ENCODE measurements around the gene TYW1B.
"Not testable (repeated sequence)": the region's sequence is repeated elsewhere in the genome, so short reads cannot be mapped to it uniquely, and the experiment has no call there.

Gene TYW1B

GRCh38 chr7:72690177-72690576 lies 137.8 kb downstream of the TYW1B start:
- DNase-seq = not testable (repeated sequence)

DNA sequence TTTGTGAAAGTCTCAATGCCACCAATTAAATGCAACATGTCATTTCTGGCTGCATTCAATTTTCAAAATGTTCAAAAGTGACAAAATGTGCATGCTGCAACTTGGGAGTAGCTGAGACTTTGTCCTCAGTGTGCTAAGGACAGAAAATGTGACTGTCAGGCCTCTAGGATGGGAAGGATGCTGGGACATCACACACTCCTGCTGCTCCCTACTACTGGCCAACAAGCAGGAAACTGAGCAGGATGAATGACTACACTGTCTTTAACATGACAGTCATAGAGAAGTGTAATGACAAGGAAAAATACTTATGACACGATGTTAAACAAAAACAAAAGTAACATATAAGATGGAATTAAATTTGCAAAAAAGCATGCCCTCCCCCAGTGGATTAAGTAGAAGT lies 138.7 kb downstream of the TYW1B start:
- not testable (repeated sequence) for DNase-seq

DNA sequence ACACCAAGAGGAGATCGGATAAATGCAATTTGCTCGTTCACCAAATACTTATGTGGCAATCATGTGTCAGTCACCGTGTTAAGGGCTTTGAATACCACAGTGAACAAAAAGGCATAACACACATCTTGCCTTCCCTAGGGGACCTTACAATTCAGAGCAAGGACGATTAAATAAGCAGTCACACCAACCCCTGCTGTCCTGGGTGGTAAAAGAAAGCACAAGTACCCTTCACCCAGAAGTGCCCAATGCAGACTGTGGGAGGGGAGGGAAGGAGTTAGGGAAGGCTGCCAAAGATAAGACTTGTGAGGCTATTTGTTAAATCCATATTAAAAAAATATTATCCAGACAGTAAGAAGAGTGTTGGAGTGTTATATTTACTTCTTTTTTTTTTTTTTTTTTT lies 146.8 kb downstream of the TYW1B start:
- DNase-seq = not testable (repeated sequence)

DNA sequence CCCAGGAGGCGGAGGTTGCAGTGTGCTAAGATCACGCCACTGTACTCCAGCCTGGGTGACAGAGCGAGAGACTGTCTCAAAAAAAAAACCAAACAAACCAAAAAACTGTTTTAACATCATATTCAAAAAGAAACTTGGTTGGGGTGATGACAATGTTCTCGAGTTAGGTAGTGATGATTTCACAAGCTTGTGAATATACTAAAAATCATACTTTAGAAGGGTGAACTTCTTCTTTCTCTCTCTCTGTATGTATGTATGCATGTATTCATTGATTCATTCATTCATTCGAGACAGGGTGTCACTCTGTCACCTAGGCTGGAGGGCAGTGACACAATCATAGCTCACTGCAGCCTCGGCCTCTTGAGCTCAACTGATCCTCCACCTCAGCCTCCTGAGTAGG lies 151.1 kb downstream of the TYW1B start:
- DNase-seq = not testable (repeated sequence)

DNA sequence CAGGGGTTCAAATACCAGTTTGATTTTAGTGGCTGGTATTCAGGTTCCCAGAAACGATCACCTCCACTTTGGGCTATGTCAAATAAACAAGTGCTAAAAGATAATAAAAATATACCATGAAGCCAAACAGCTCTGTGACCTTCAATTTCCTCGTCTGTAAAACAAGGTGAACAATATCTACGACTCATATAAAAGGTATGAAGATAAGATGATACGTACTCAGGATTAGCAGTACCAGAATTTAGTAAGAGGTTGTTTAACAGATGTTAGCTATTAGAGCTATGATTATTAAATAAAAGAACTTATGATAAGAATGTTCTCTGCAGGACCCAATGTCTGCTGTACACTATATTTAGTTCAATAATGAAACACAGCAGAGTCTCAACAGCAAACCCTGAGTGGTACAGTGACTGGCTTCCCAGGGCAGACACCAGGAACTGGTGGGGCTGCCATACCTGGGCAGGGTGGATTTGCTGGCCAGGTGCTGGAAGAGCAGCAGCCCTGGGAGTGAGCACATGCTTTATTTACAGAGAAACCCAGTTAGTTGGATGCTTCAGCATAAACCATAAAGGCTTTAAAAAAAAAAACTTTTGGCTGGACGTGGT lies 151.8 kb downstream of the TYW1B start:
- not testable (repeated sequence) for DNase-seq

- not testable (repeated sequence) for DNase-seq
These were observed 152.3 kb downstream of the TYW1B start for GRCh38 chr7:72675686-72676085.

DNA sequence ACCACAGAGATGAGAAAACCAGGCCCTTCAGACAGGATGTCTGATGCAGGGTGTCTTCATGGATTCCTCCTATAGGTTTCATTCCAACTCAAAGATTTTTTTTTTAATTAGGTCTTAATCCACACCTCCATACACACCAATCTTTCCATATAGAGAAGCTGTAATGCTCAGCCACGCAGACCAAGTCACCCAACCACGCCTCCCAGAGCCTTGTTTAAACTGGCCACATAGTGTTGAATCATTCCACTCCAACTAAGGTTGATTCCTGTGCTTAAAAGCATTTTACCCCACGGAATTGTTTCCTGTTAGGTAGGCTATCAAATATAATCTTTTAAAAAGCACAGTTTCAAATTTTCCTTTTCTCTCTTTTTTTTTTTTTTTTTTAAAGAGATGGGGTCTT lies 153.6 kb downstream of the TYW1B start:
- DNase-seq = no peak

DNA sequence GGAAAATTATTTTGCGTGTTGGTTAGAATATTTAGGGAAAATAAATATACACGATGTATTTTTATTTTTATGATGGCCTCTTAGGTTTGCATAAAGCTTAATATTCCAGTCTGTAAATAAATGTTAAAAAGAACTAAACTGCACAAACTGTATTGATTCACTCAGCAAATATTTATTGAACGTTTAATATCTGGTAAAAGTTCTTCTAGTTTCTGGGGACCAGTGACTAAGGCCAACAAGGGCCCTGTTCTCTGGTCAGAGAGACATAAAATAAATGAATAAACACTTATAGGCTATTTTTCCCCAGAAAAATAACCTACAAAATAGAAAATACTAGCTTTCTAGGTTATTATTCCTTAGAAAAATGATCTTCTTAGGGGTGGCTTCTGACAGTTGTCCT lies 157.2 kb downstream of the TYW1B start:
- DNase-seq = not testable (repeated sequence)

- not testable (repeated sequence) for DNase-seq
These were observed 159.6 kb downstream of the TYW1B start for GRCh38 chr7:72668435-72668834.

- DNase-seq = not testable (repeated sequence)
These were observed 161.0 kb downstream of the TYW1B start for GRCh38 chr7:72667049-72667448.

GRCh38 chr7:72648574-72648973 lies 179.4 kb downstream of the TYW1B start:
- DNase-seq = not testable (repeated sequence)

DNA sequence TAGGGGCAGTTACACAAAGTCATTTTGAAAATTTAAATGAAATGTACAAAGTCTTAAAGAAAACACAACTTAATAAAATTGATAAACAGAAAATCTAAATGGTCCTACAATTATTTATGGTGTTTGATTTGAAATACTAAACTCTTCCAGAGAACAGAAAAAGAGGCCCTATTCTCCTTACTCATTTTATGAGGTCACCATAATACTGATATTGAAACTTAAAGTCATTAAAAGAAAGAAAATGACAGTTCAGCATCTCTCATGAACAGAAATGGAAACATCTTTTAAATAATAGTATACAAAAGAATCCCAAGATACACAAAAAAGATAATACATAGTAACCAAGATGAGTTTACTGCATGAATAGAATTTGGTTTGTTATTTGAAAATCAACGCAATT lies 184.3 kb downstream of the TYW1B start:
- DNase-seq = not testable (repeated sequence)

DNA sequence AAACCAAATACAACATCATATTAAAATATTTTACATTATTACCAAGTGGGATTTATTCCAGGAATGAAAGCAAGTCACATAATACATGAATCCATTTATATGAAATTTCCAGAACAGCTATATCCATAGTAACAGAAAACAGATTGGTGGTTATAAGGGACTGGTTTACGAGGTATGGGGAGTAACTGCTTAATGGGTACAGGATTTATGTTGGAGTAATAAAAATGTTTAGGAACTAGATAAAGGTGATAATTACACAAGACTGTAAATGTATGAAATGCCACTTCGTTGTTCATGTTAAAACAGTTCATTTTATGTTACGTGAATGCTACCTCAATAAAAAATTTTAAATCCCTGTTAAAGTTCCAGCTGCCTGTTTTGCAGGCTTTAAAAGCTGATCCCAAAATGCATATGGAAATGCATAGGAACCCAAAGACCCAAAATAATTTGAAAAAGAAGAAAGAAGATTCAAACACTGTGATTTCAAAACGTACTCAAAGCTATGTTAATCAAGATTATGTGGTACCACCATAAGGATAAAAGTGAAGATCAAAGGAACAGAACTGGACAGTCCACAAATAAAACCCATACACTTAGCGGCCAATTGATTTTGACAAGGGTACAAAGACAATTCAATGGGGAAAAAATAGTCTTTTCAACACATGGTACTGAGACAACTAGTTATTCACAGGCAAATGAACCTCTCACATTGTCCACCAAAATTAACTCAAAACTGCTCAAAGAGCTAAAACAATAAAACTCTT lies 186.3 kb downstream of the TYW1B start:
- DNase-seq = not testable (repeated sequence)

DNA sequence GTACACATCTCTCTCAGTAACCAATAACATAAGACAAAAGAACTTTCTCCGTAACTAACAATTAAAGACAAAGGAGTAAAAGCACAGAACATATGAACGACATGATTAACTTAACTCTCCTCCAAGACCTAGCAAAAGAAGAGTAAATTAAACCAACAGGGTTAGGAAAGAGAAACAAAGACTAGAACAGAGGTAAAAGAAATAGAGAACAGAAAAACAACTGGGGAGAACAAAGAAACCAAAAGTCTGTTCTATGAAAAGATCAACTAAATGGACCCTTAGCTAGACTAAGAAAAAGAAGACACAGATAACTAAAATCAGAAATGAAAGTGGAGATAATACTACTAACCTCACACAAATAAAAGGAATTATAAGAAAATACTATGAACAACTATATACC lies 187.3 kb downstream of the TYW1B start:
- not testable (repeated sequence) for DNase-seq

GRCh38 chr7:72635273-72635908 lies 192.6 kb downstream of the TYW1B start:
- DNase-seq = not testable (repeated sequence)

GRCh38 chr7:72632765-72633292 lies 195.2 kb downstream of the TYW1B start:
- DNase-seq = not testable (repeated sequence)

GRCh38 chr7:72628375-72628774 lies 199.6 kb downstream of the TYW1B start:
- DNase-seq = not testable (repeated sequence)

- not testable (repeated sequence) for DNase-seq
These were observed 201.5 kb downstream of the TYW1B start for GRCh38 chr7:72626428-72627011.

GRCh38 chr7:72625721-72626423 lies 202.1 kb downstream of the TYW1B start:
- DNase-seq = not testable (repeated sequence)

DNA sequence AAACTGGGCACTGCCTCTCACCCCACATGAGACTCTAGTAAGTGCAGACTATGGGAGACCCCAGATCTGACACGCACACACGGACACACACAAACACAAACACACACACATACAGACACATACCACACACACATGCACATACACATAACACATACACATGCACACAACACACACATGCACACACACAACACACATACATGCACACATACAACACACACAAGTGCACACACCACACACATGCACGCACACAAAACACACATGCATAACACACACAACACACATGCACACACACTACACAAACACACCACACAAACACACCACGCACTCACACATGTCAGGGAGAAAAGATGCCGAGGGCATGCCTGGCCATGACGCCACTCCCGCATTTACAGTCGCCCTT lies 205.5 kb downstream of the TYW1B start:
- no peak for DNase-seq

DNA sequence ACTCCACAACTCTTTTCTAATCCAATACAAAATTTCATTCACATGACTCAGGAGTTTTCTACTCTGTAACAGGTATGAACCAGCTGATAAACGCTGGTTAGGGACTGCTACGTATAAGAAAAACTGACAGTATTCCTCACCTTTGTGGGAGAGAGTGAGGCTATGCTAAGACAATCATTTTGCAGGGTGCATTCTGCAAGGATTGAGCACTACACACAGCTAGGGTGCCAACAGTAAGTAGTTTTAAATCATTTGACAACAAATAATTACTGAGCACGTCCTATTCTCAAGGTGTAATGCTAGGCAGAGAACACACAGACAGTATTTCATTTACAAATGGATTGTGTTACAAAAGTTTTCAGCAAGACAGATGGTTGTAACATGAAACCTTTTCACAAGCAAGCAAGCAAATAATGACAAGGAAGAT lies 206.2 kb downstream of the TYW1B start:
- not testable (repeated sequence) for DNase-seq

GRCh38 chr7:72620923-72621322 lies 207.1 kb downstream of the TYW1B start:
- not testable (repeated sequence) for DNase-seq

Measured in activated T-cell treated with anti-CD3 and anti-CD28 coated beads for 4 hours (primary cell).